GM19324 (cell line): ENCODE results near the gene PAK4.
"Not testable (repeated sequence)": the region's sequence is repeated elsewhere in the genome, so short reads cannot be mapped to it uniquely, and the experiment has no call there.

Source experiments
- ATAC-seq: cut with Tn5 transposase; IDR thresholded peaks from one replicate; pipeline ENCODE4 v1.9.1; 2021; ENCODE audit warnings: mild to moderate bottlenecking, moderate library complexity; ENCODE audit not compliant: unreplicated experiment, low FRiP score

PAK4 gene

GRCh38 chr19:39099341-39099740 lies 26.2 kb upstream of the PAK4 start:
- ATAC-seq: no peak

GRCh38 chr19:39100500-39101166 lies 25.0 kb upstream of the PAK4 start:
- ATAC-seq: no peak

- no peak for ATAC-seq
Measured at GRCh38 chr19:39103151-39103550, 22.4 kb upstream of the PAK4 start.

GRCh38 chr19:39104186-39104596 lies 21.4 kb upstream of the PAK4 start:
- ATAC-seq: no peak

GRCh38 chr19:39106194-39106593 lies 19.4 kb upstream of the PAK4 start:
- ATAC-seq: no peak

GRCh38 chr19:39109641-39110040 lies 15.9 kb upstream of the PAK4 start:
- ATAC-seq: no peak

- no peak for ATAC-seq
Measured at GRCh38 chr19:39110263-39110967, 15.2 kb upstream of the PAK4 start.

- ATAC-seq: no peak
Measured at GRCh38 chr19:39111593-39112199, 13.9 kb upstream of the PAK4 start.

- no peak for ATAC-seq
Measured at GRCh38 chr19:39112338-39112890, 13.2 kb upstream of the PAK4 start.

- no peak for ATAC-seq
Measured at GRCh38 chr19:39113199-39113598, 12.4 kb upstream of the PAK4 start.

- ATAC-seq: no peak
Measured at GRCh38 chr19:39115105-39115847, 10.3 kb upstream of the PAK4 start.

- not testable (repeated sequence) for ATAC-seq
Measured at GRCh38 chr19:39117023-39117422, 8.6 kb upstream of the PAK4 start.

- ATAC-seq: no peak
Measured at GRCh38 chr19:39119830-39120229, 5.8 kb upstream of the PAK4 start.

GRCh38 chr19:39122934-39123731 lies 2.5 kb upstream of the PAK4 start:
- no peak for ATAC-seq

- no peak for ATAC-seq
Measured at GRCh38 chr19:39124136-39124764, 1.3 kb upstream of the PAK4 start.

- no peak for ATAC-seq
Measured at GRCh38 chr19:39125199-39125553, 410 bp upstream of the PAK4 start.

- ATAC-seq: no peak
Measured at GRCh38 chr19:39126312-39127187, 964 bp downstream of the PAK4 start.

GRCh38 chr19:39127812-39128515 lies 2.4 kb downstream of the PAK4 start:
- no peak for ATAC-seq
